ENCODE measurements around the gene ZCCHC10. TPM values are rescaled to one million over a fixed set of nuclear protein-coding genes. Genes with fewer than 3 reads are reported as not detected.

ZCCHC10 gene
- total and polyA plus RNA-seq, 10 of the 15 experiments (the other 5 are each of a cell fraction or from before 2014, with no cell fraction given), result 16.8 to 117 (median 53.5) TPM

DNA sequence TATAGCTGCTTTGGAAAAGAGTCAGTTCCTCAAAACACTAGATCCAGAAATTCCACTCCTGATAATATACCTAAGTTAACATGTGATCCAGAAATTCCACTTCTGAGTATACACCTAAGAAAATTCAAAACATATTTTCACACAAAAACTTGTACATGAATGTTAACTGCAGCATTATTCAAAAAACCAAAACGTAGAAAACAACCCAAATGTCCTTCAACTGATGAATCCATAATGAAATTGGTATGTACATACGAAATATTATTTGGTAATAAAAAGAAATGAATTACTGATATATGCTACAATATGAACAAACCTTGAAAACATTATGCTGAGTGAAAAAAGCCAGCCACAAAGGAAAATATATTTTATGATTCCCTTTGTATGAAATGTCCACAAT lies 46.4 kb downstream of the ZCCHC10 start:
- Histone ChIP-seq H3K9me3 (replicated peaks; ENCODE audit: control insufficient read depth, insufficient read depth, low read length) (no peaks in the 10 kb centered on the region; the same call in 2 of the 3 replicates), H4K20me1 (ENCODE audit: control insufficient read depth, insufficient read depth) (no peaks in the 10 kb centered on the region), H3K4me1 (ENCODE audit: control insufficient read depth, insufficient read depth, low read length) (no peaks in the 10 kb centered on the region), H3K27ac (ENCODE audit: control insufficient read depth, insufficient read depth) (no peak overlapping the region), H3K4me3 (no peak overlapping the region), H3K27me3 (replicated peaks in 1 of 2; ENCODE audit: control insufficient read depth in 2 of 2, insufficient read depth in 2 of 2, low read length in 1 of 2) (no peaks in the 10 kb centered on the region), H2AFZ (ENCODE audit: control insufficient read depth, low read depth, low read length) (no peak overlapping the region), H3K4me2 (ENCODE audit: control insufficient read depth, insufficient read depth) (no peak overlapping the region), H3K36me3 (ENCODE audit: control insufficient read depth in 2 of 2, insufficient read depth in 2 of 2, low read length in 1 of 2) (no peaks in the 10 kb centered on the region), H3K9ac (ENCODE audit: control insufficient read depth, insufficient read depth, low read length) (no peak overlapping the region), H3K79me2 (ENCODE audit: control insufficient read depth, insufficient read depth, low read length) (no peaks in the 10 kb centered on the region)
- no peak for TF ChIP-seq CHD2 (IDR thresholded peaks at IDR 0.05; ENCODE audit: borderline replicate concordance, low read depth, low read length)
- no peak for TF ChIP-seq NFYB (IDR thresholded peaks at IDR 0.05; ENCODE audit: insufficient read depth, low read depth, low read length)
- TF ChIP-seq, protein P1, sequence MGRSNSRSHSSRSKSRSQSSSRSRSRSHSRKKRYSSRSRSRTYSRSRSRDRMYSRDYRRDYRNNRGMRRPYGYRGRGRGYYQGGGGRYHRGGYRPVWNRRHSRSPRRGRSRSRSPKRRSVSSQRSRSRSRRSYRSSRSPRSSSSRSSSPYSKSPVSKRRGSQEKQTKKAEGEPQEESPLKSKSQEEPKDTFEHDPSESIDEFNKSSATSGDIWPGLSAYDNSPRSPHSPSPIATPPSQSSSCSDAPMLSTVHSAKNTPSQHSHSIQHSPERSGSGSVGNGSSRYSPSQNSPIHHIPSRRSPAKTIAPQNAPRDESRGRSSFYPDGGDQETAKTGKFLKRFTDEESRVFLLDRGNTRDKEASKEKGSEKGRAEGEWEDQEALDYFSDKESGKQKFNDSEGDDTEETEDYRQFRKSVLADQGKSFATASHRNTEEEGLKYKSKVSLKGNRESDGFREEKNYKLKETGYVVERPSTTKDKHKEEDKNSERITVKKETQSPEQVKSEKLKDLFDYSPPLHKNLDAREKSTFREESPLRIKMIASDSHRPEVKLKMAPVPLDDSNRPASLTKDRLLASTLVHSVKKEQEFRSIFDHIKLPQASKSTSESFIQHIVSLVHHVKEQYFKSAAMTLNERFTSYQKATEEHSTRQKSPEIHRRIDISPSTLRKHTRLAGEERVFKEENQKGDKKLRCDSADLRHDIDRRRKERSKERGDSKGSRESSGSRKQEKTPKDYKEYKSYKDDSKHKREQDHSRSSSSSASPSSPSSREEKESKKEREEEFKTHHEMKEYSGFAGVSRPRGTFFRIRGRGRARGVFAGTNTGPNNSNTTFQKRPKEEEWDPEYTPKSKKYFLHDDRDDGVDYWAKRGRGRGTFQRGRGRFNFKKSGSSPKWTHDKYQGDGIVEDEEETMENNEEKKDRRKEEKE (IDR thresholded peaks at IDR 0.05), result no peak
- DNase-seq (ENCODE audit: low read depth, low spot score) (no peak), ATAC-seq (no peak), FAIRE-seq (no peak)
- BruUV-seq (replicated peaks), result no TSS peak
- ChIA-PET POLR2A (no interaction called here), SMC1A (ENCODE audit: uncharacterized antibody, unreplicated experiment) (no interaction called here), CTCF (interaction anchor here (1.0 kb wide), 1 partner anchor 11 kb away, joined by 3 read pairs; no protein-coding TSS in a partner anchor), RAD21 (ENCODE audit: unreplicated experiment) (no interaction called here)
- intact Hi-C loops (cut with micrococcal nuclease; ENCODE audit: unreplicated experiment), result no loop called here
- WGBS (ENCODE audit: insufficient coverage, insufficient replicate concordance, low lambda C conversion rate, missing lambda C conversion rate), result 3% methylated on average over 2 of the region's 2 CpGs
- in situ Hi-C loops (cut with MboI), result no loop called here

DNA sequence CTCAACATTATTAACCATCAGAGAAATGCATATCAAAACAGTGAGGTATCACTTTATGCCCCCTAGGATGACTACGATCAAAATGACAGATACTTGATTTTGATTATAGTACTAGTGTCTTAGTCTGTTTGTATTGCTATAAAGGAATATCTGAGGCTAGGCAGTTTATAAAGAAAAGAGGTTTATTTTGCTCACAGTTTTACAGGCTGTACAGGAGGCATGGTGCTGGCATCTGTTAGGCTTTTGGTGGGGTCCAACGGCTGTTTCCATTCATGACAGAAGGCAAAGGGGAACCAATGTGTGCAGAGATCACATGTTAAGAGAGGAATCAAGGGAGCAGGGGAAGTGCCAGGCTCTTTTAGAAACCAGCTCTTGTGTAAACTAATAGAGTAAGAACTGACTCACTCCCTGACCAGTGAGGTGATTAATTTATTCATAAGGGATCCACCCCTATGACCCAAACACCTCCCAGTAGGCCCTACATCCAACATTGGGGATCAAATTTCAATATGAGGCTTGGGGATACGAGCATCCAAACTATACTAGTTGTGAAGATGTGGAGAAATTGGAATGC lies 46.9 kb downstream of the ZCCHC10 start:
- BruUV-seq (replicated peaks), result no TSS peak
- ChIA-PET RAD21 (ENCODE audit: unreplicated experiment) (no interaction called here), CTCF (no interaction called here), SMC1A (ENCODE audit: uncharacterized antibody, unreplicated experiment) (no interaction called here), POLR2A (no interaction called here)
- H3K9me3 ChIP-seq (replicated peaks; ENCODE audit: control insufficient read depth, insufficient read depth, low read length), result no peaks in the 10 kb centered on the region; the same call in 2 of the 3 replicates
- intact Hi-C loops (cut with micrococcal nuclease; ENCODE audit: unreplicated experiment), result no loop called here
- no peak overlapping the region for H2AFZ ChIP-seq (ENCODE audit: control insufficient read depth, low read depth, low read length)
- no peaks in the 10 kb centered on the region for H3K4me1 ChIP-seq (ENCODE audit: control insufficient read depth, insufficient read depth, low read length)
- H3K9ac ChIP-seq (ENCODE audit: control insufficient read depth, insufficient read depth, low read length), result no peak overlapping the region
- FAIRE-seq, result no peak
- no peak overlapping the region for H3K27ac ChIP-seq (ENCODE audit: control insufficient read depth, insufficient read depth)
- H4K20me1 ChIP-seq (ENCODE audit: control insufficient read depth, insufficient read depth), result no peaks in the 10 kb centered on the region
- H3K4me3 ChIP-seq, result no peak overlapping the region
- in situ Hi-C loops (cut with MboI), result no loop called here
- H3K4me2 ChIP-seq (ENCODE audit: control insufficient read depth, insufficient read depth), result no peak overlapping the region
- WGBS (ENCODE audit: insufficient coverage, insufficient replicate concordance, low lambda C conversion rate, missing lambda C conversion rate), result 36% methylated on average over 3 of the region's 3 CpGs
- ATAC-seq, result no peak; the same call in 2 of the 3 replicates
- H3K36me3 ChIP-seq (ENCODE audit: control insufficient read depth in 2 of 2, insufficient read depth in 2 of 2, low read length in 1 of 2), result no peaks in the 10 kb centered on the region
- DNase-seq (ENCODE audit: low read depth, low spot score), result no peak
- H3K27me3 ChIP-seq (replicated peaks in 1 of 2; ENCODE audit: control insufficient read depth in 2 of 2, insufficient read depth in 2 of 2, low read length in 1 of 2), result no peaks in the 10 kb centered on the region
- H3K79me2 ChIP-seq (ENCODE audit: control insufficient read depth, insufficient read depth, low read length), result no peaks in the 10 kb centered on the region
- no peak for TF ChIP-seq POU2F2 (IDR thresholded peaks at IDR 0.05; ENCODE audit: borderline replicate concordance, low read depth, low read length)
- TF ChIP-seq TCF12 (IDR thresholded peaks at IDR 0.05; ENCODE audit: low read depth, low read length), result no peak
- TF ChIP-seq ZNF207 (IDR thresholded peaks at IDR 0.05; ENCODE audit: borderline replicate concordance), result no peak
- no peak for TF ChIP-seq HDAC6 (IDR thresholded peaks at IDR 0.05; ENCODE audit: unreplicated experiment)
- TF ChIP-seq, protein P2, sequence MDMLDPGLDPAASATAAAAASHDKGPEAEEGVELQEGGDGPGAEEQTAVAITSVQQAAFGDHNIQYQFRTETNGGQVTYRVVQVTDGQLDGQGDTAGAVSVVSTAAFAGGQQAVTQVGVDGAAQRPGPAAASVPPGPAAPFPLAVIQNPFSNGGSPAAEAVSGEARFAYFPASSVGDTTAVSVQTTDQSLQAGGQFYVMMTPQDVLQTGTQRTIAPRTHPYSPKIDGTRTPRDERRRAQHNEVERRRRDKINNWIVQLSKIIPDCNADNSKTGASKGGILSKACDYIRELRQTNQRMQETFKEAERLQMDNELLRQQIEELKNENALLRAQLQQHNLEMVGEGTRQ (IDR thresholded peaks at IDR 0.05; ENCODE audit: borderline replicate concordance, low read depth, low read length), result no peak
- no peak for TF ChIP-seq NBN (IDR thresholded peaks at IDR 0.05)
- TF ChIP-seq, protein P3, sequence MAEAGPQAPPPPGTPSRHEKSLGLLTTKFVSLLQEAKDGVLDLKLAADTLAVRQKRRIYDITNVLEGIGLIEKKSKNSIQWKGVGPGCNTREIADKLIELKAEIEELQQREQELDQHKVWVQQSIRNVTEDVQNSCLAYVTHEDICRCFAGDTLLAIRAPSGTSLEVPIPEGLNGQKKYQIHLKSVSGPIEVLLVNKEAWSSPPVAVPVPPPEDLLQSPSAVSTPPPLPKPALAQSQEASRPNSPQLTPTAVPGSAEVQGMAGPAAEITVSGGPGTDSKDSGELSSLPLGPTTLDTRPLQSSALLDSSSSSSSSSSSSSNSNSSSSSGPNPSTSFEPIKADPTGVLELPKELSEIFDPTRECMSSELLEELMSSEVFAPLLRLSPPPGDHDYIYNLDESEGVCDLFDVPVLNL (IDR thresholded peaks at IDR 0.05; ENCODE audit: low read depth, low read length), result no peak
- TF ChIP-seq ESRRA (IDR thresholded peaks at IDR 0.05; ENCODE audit: low read length), result no peak
- TF ChIP-seq SP1 (IDR thresholded peaks at IDR 0.05; ENCODE audit: low read depth, low read length), result no peak
- no peak for TF ChIP-seq FOXM1 (IDR thresholded peaks at IDR 0.05; ENCODE audit: low read depth, low read length)
- no peak for TF ChIP-seq RUNX3 (IDR thresholded peaks at IDR 0.05; ENCODE audit: low read length)
- no peak for TF ChIP-seq YY1 (IDR thresholded peaks at IDR 0.05; ENCODE audit: low read depth, low read length)
